Natural killer cell (primary cell): ENCODE measurements around the gene SHROOM3. TPM values are rescaled to one million over a fixed set of nuclear protein-coding genes. Genes with fewer than 3 reads are reported as not detected.

Source experiments
- ATAC-seq, 3 donors: fragments of 150-1000 bp in 2 of 3; fragments of 200-7000 bp in 1 of 3; cut with Tn5 transposase; 1 replicate in 1 of 3; 2 replicates in 2 of 3; pipeline ENCODE4 v1.10.0; 2021; ENCODE audit warnings: mild to moderate bottlenecking in 2 of 3, moderate library complexity in 2 of 3
- DNase-seq, 2 donors: peaks; one replicate each; pipeline versions ENCODE4 v3.0.0 to v3.0.0-alpha.2; 2013 to 2021; ENCODE audit warnings: mixed read lengths in 1 of 2
- H3K27ac ChIP-seq: one replicate; pipeline ENCODE4 v1.5.1; 2013; ENCODE audit warnings: mild to moderate bottlenecking, low read length
- H3K27me3 ChIP-seq: one replicate; pipeline ENCODE4 v1.6.1; 2013; ENCODE audit warnings: low read length; ENCODE audit not compliant: control insufficient read depth, insufficient read depth
- H3K36me3 ChIP-seq: one replicate; pipeline ENCODE4 v1.6.1; 2013; ENCODE audit warnings: low read length; ENCODE audit not compliant: control insufficient read depth, insufficient read depth
- H3K4me1 ChIP-seq: one replicate; pipeline ENCODE4 v1.6.1; 2013; ENCODE audit warnings: low read length; ENCODE audit not compliant: control insufficient read depth, insufficient read depth
- H3K4me3 ChIP-seq: one replicate; pipeline ENCODE4 v1.5.1; 2013; ENCODE audit warnings: low read length
- H3K9me3 ChIP-seq: one replicate; pipeline ENCODE4 v1.6.1; 2013; ENCODE audit warnings: low read length; ENCODE audit not compliant: control insufficient read depth, insufficient read depth
- H3K27ac Mint-ChIP-seq, 2 donors: one replicate each; pipeline ENCODE4 v1.8.0; 2022; ENCODE audit warnings: mild to moderate bottlenecking in 2 of 2, mixed read lengths in 2 of 2, moderate library complexity in 1 of 2
- H3K27me3 Mint-ChIP-seq, 2 donors: one replicate each; pipeline ENCODE4 v1.8.0; 2022; ENCODE audit warnings: low read depth in 2 of 2, mixed read lengths in 2 of 2
- H3K36me3 Mint-ChIP-seq: one replicate; pipeline ENCODE4 v1.8.0; 2022; ENCODE audit warnings: mixed read lengths
- H3K4me1 Mint-ChIP-seq, 2 donors: one replicate each; pipeline ENCODE4 v1.8.0; 2022; ENCODE audit warnings: mixed read lengths in 2 of 2
- H3K4me3 Mint-ChIP-seq: one replicate; pipeline ENCODE4 v1.8.0; 2022; ENCODE audit warnings: mild to moderate bottlenecking, moderate library complexity, mixed read lengths
- H3K9me3 Mint-ChIP-seq, 2 donors: one replicate each; pipeline ENCODE4 v1.8.0; 2022; ENCODE audit warnings: mixed read lengths in 2 of 2
- WGBS: methylation state at CpG from one replicate; pipeline ENCODE4 v1.1.7; 2013; ENCODE audit warnings: missing lambda C conversion rate; ENCODE audit not compliant: insufficient coverage; 5-methylcytosine and 5-hydroxymethylcytosine counted together
- intact Hi-C: fragments of 100-400 bp; cut with micrococcal nuclease; formaldehyde crosslinking; loops from one replicate; pipeline ENCODE4 v1.14.2; 2022
- total RNA-seq, 4 donors: library from RNA; stranded (reverse); fragments of 120-200 nt in 1 of 4; gene quantifications; one replicate each; pipeline versions ENCODE4 v1.2.3 to v1.2.4, GENCODE V29; 2013 to 2022
- TF ChIP-seq, protein P1 (sequence below): fragments of 200-600 bp; IDR thresholded peaks from one replicate; pipeline ENCODE4 v1.8.0; 2022; ENCODE audit warnings: antibody characterized with exemption

Gene SHROOM3
- total RNA-seq, 3 donors from 2014 or later (not counting 1 experiment from before 2014, with no cell fraction given), result 0.63 TPM; not detected in 2

GRCh38 chr4:76716020-76716419, 281.0 kb downstream of the SHROOM3 start:
- no peak overlapping the region for H3K4me3 ChIP-seq
- H3K36me3 Mint-ChIP-seq, result no peaks in the 10 kb centered on the region
- no peaks in the 10 kb centered on the region for H3K27me3 ChIP-seq
- H3K9me3 ChIP-seq, result no peaks in the 10 kb centered on the region
- 90% methylated on average over 4 of the region's 4 CpGs for WGBS
- DNase-seq, result no peak
- no peaks in the 10 kb centered on the region for H3K4me1 ChIP-seq
- H3K4me3 Mint-ChIP-seq, result no peak overlapping the region
- H3K36me3 ChIP-seq, result no peaks in the 10 kb centered on the region
- H3K27me3 Mint-ChIP-seq, result peaks cover 8 to 22% of the 10 kb centered on the region in 2 donors
- H3K27ac Mint-ChIP-seq, result no peak overlapping the region
- H3K9me3 Mint-ChIP-seq, result no peaks in the 10 kb centered on the region
- no peaks in the 10 kb centered on the region for H3K4me1 Mint-ChIP-seq
- ATAC-seq, result no peak
- no peak overlapping the region for H3K27ac ChIP-seq
- intact Hi-C loops, result no loop called here
- TF ChIP-seq, protein P1, sequence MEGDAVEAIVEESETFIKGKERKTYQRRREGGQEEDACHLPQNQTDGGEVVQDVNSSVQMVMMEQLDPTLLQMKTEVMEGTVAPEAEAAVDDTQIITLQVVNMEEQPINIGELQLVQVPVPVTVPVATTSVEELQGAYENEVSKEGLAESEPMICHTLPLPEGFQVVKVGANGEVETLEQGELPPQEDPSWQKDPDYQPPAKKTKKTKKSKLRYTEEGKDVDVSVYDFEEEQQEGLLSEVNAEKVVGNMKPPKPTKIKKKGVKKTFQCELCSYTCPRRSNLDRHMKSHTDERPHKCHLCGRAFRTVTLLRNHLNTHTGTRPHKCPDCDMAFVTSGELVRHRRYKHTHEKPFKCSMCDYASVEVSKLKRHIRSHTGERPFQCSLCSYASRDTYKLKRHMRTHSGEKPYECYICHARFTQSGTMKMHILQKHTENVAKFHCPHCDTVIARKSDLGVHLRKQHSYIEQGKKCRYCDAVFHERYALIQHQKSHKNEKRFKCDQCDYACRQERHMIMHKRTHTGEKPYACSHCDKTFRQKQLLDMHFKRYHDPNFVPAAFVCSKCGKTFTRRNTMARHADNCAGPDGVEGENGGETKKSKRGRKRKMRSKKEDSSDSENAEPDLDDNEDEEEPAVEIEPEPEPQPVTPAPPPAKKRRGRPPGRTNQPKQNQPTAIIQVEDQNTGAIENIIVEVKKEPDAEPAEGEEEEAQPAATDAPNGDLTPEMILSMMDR, result no peak

DNA sequence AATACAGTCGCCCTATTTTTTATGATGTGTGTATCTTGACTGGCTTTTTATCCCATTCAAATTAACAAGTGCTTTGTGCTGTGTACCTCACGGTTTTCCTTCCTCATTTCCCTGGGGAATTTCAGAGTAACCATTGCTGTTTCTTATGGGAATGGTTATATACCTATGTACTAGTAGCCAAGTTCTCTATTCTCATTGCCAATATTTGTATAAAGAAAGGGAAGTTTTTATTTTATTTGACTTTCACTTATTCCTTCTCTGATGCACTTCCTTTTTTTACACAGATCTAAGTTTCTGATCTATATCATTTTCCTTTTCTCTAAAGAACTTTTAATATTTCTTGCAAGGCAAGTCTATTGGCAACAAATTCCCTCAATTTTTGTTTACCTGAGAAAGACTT, 281.6 kb downstream of the SHROOM3 start:
- Histone ChIP-seq H3K36me3 (no peaks in the 10 kb centered on the region), H3K27me3 (no peaks in the 10 kb centered on the region), H3K4me3 (no peak overlapping the region), H3K4me1 (no peaks in the 10 kb centered on the region), H3K27ac (no peak overlapping the region), H3K9me3 (no peaks in the 10 kb centered on the region)
- no peaks in the 10 kb centered on the region for H3K4me1 Mint-ChIP-seq
- peaks cover 8 to 22% of the 10 kb centered on the region in 2 donors for H3K27me3 Mint-ChIP-seq
- ATAC-seq (no peak), DNase-seq (no peak)
- H3K27ac Mint-ChIP-seq, result no peak overlapping the region
- no CpG with 5 or more reads among the region's 2 CpGs for WGBS
- TF ChIP-seq, protein P1, result no peak
- no peaks in the 10 kb centered on the region for H3K36me3 Mint-ChIP-seq
- no peak overlapping the region for H3K4me3 Mint-ChIP-seq
- intact Hi-C loops, result no loop called here
- no peaks in the 10 kb centered on the region for H3K9me3 Mint-ChIP-seq

- ATAC-seq (no peak), DNase-seq (no peak)
- H3K36me3 Mint-ChIP-seq, result no peaks in the 10 kb centered on the region
- no peak overlapping the region for H3K4me3 ChIP-seq
- H3K27me3 Mint-ChIP-seq, result peaks cover 8 to 22% of the 10 kb centered on the region in 2 donors
- H3K9me3 ChIP-seq, result no peaks in the 10 kb centered on the region
- TF ChIP-seq, protein P1, result no peak
- WGBS, result no CpG with 5 or more reads among the region's 1 CpG
- no peaks in the 10 kb centered on the region for H3K4me1 ChIP-seq
- H3K27ac Mint-ChIP-seq, result no peak overlapping the region
- H3K9me3 Mint-ChIP-seq, result no peaks in the 10 kb centered on the region
- H3K4me1 Mint-ChIP-seq, result no peaks in the 10 kb centered on the region
- H3K36me3 ChIP-seq, result no peaks in the 10 kb centered on the region
- no peaks in the 10 kb centered on the region for H3K27me3 ChIP-seq
- H3K4me3 Mint-ChIP-seq, result no peak overlapping the region
- H3K27ac ChIP-seq, result no peak overlapping the region
- intact Hi-C loops, result no loop called here
These were observed 282.4 kb downstream of the SHROOM3 start for GRCh38 chr4:76717431-76717830.

DNA sequence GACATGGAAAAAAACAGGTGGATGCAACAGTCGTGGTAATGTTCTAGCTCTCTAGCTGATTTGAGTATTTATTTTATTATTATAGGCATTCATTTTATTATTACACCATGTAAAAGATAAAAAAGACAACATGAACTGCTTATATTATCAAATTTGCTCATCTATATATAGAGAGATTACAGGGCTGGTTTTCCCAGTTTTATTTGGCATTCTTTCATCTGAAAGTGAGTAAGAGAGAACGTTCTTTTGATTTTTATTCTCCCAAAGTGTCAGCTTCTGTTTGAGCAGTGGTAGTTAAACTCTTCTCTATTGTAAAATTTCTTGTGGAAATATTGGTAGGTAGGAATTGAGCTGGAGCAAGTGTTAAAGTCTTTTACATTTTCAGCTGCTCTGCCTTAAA, 283.0 kb downstream of the SHROOM3 start:
- intact Hi-C loops, result no loop called here
- DNase-seq, result no peak
- Mint-ChIP-seq H3K4me3 (no peak overlapping the region), H3K36me3 (no peaks in the 10 kb centered on the region), H3K27me3 (peaks cover 8 to 22% of the 10 kb centered on the region in 2 donors), H3K9me3 (no peaks in the 10 kb centered on the region), H3K27ac (no peak overlapping the region), H3K4me1 (no peaks in the 10 kb centered on the region)
- no peak for ATAC-seq
- H3K4me1 ChIP-seq, result no peaks in the 10 kb centered on the region
- H3K4me3 ChIP-seq, result no peak overlapping the region
- H3K9me3 ChIP-seq, result no peaks in the 10 kb centered on the region
- 82% methylated on average over 1 of the region's 2 CpGs for whole genome bisulfite sequencing
- TF ChIP-seq, protein P1, result no peak
- H3K36me3 ChIP-seq, result no peaks in the 10 kb centered on the region
- H3K27ac ChIP-seq, result no peak overlapping the region
- H3K27me3 ChIP-seq, result no peaks in the 10 kb centered on the region
